ENCODE results near the gene TTC7B.

DNA sequence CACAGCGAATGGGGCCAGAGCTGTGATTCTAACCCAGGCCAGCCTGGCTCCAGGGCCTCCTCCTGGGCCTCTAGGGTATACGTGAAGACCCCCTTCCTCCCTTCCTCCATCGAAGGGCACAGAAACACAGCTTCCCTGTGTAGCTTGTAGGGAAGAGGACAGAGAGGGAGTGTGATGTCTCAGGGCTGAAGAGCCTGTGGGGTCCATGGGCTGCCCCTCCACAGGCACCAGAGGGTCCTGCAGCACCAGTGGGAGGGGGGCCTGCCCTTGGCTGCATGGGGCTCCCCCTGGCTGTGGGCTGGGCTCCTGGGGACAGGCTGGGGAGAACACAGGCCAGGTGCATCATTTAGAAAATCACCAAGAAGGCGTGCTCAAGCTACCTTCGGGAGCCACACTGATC lies 240.9 kb downstream of the TTC7B start:
- TF ChIP-seq, protein P1, sequence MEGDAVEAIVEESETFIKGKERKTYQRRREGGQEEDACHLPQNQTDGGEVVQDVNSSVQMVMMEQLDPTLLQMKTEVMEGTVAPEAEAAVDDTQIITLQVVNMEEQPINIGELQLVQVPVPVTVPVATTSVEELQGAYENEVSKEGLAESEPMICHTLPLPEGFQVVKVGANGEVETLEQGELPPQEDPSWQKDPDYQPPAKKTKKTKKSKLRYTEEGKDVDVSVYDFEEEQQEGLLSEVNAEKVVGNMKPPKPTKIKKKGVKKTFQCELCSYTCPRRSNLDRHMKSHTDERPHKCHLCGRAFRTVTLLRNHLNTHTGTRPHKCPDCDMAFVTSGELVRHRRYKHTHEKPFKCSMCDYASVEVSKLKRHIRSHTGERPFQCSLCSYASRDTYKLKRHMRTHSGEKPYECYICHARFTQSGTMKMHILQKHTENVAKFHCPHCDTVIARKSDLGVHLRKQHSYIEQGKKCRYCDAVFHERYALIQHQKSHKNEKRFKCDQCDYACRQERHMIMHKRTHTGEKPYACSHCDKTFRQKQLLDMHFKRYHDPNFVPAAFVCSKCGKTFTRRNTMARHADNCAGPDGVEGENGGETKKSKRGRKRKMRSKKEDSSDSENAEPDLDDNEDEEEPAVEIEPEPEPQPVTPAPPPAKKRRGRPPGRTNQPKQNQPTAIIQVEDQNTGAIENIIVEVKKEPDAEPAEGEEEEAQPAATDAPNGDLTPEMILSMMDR (conservative IDR thresholded peaks at IDR 0.05 in 1 of 2, IDR thresholded peaks at IDR 0.05 in 1 of 2; ENCODE audit: low read depth in 1 of 2, low read length in 2 of 2), result no peak
- TF ChIP-seq EZH2 (IDR thresholded peaks at IDR 0.05; ENCODE audit: low read length, missing control alignments), result no peak

All from fibroblast of lung (primary cell).